ENCODE measurements around the gene TTC19.

The TTC19 gene

DNA sequence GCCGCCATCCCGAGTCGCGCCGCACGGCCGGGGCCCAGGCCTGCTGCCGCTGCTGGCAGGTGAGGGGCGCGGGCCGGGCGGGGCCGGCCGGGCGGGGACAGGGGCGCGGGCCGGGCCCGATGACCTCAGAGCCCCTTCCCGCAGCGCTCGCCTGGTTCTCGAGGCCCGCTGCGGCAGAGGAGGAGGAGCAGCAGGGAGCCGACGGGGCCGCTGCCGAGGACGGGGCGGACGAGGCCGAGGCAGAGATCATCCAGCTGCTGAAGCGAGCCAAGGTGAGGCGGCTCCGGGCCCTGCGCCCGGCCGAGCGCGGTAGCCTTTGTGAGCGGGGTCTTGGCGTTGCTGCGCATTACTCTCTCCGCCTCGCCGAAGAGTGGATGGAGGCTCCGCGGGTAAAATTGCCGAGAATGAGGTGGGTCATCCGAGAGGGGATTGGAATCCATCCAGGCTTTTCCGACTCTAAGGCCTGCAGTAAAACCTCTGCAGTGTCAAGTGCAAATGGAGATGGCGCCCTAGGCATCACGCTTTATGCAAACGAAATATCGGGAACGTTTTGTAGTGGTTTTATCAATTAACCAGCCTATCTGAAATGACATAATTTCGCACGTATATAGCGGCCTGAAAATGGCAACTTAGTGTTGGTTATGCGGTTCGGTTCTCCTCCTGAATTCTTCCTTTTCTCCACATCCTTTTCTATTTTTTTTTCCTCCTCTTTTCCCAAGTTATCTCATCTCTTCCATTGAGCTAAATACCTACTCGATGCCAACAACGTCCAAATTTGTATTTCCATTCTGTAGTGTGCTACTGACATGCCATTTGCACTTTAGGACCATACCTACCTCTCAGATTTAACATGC is 577 bp downstream of the TTC19 start:
- peaks cover 10 to 17% of the 10 kb centered on the region in 2 donors for H3K4me1 ChIP-seq (ENCODE audit: control insufficient read depth in 1 of 2, insufficient read depth in 2 of 2, low read length in 2 of 2)
- H3K36me3 ChIP-seq (ENCODE audit: control insufficient read depth in 1 of 2, insufficient read depth in 2 of 2, low read length in 2 of 2), result peaks cover 30 to 38% of the 10 kb centered on the region in 2 donors
- H3K27me3 ChIP-seq (ENCODE audit: control insufficient read depth in 1 of 2, insufficient read depth in 2 of 2, low read length in 2 of 2), result no peaks in the 10 kb centered on the region
- H3K27ac ChIP-seq (ENCODE audit: low read depth, low read length), result peak overlapping the region; percentile 98
- peaks cover 0 to 14% of the 10 kb centered on the region in 2 donors for H3K9me3 ChIP-seq (ENCODE audit: control insufficient read depth in 1 of 2, low read length in 2 of 2)
- H3K9ac ChIP-seq (ENCODE audit: low read depth in 1 of 2, low read length in 2 of 2), result peak overlapping the region; percentile 87 to 88
- peak overlapping the region; percentile 86 to 91 for H3K4me3 ChIP-seq (ENCODE audit: low read depth in 1 of 2, low read length in 2 of 2)

DNA sequence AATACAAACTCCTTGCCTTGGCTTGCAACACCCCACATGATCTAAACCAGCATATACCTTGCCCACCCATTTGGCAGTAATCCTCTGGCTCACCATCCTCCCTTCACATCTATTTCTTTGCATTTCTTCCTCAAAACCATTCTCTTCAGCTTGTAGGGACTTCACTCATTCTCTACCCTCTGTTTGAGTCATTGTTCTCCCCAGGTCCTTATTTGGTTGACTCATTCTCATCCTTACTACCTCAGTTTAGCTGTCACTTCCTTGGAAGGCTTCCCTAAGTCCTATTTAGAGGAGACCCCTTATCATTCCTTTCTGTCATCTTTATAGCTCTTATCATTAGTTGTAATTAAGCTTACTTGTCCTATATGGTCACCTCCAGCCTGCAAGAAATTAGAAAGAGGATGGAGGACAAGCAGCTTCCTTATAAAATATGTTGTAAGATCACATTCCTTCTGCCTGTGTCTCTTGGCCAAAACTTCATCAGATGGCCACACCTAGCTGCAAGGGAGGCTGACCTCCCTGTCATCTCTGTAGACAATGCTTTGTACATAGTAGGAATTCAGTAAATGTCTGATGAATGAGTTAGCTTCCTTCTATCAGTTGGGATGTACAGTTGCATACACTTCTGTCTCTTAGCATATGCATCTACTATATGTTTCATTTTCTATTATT is 1.7 kb downstream of the TTC19 start:
- H3K4me3 ChIP-seq (ENCODE audit: low read depth in 1 of 2, low read length in 2 of 2), result peak overlapping the region; percentile 86 to 91
- peaks cover 0 to 14% of the 10 kb centered on the region in 2 donors for H3K9me3 ChIP-seq (ENCODE audit: control insufficient read depth in 1 of 2, low read length in 2 of 2)
- H3K9ac ChIP-seq (ENCODE audit: low read depth in 1 of 2, low read length in 2 of 2), result peak overlapping the region in 1 of 2 donors; percentile 88
- H3K27me3 ChIP-seq (ENCODE audit: control insufficient read depth in 1 of 2, insufficient read depth in 2 of 2, low read length in 2 of 2), result no peaks in the 10 kb centered on the region
- H3K36me3 ChIP-seq (ENCODE audit: control insufficient read depth in 1 of 2, insufficient read depth in 2 of 2, low read length in 2 of 2), result peaks cover 33 to 50% of the 10 kb centered on the region in 2 donors
- peaks cover 10 to 17% of the 10 kb centered on the region in 2 donors for H3K4me1 ChIP-seq (ENCODE audit: control insufficient read depth in 1 of 2, insufficient read depth in 2 of 2, low read length in 2 of 2)
- no peak overlapping the region for H3K27ac ChIP-seq (ENCODE audit: low read depth, low read length)

DNA sequence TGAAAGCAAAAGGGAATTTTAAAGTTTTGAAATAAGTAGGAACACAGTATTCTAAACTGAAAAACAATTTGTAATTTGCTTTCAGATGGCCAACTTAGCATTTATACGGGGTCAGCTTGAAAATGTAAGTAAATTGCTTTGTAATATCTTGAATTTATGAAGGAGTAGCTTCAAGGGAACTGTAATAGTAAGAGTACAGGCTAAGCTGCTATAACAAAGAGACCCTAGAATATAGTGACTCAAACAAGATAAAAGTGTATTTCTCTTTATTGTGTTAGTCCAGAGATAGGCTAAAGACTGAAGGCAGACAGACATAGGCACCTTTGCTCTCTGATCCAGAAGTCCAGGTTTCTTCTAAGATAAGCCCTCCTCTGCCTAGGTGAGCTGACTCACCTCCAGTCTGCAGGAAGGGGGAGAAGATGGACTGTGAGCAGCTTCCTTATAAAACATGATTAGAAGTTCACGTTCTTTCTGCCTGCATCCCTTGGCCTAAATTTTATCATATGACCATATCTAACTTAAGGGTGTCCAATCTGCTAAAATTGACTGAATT is 3.2 kb downstream of the TTC19 start:
- H3K9ac ChIP-seq (ENCODE audit: low read depth in 1 of 2, low read length in 2 of 2), result no peak overlapping the region
- peaks cover 10 to 17% of the 10 kb centered on the region in 2 donors for H3K4me1 ChIP-seq (ENCODE audit: control insufficient read depth in 1 of 2, insufficient read depth in 2 of 2, low read length in 2 of 2)
- no peak overlapping the region for H3K27ac ChIP-seq (ENCODE audit: low read depth, low read length)
- no peaks in the 10 kb centered on the region for H3K27me3 ChIP-seq (ENCODE audit: control insufficient read depth in 1 of 2, insufficient read depth in 2 of 2, low read length in 2 of 2)
- no peak overlapping the region for H3K4me3 ChIP-seq (ENCODE audit: low read depth in 1 of 2, low read length in 2 of 2)
- peaks cover 0 to 14% of the 10 kb centered on the region in 2 donors for H3K9me3 ChIP-seq (ENCODE audit: control insufficient read depth in 1 of 2, low read length in 2 of 2)
- H3K36me3 ChIP-seq (ENCODE audit: control insufficient read depth in 1 of 2, insufficient read depth in 2 of 2, low read length in 2 of 2), result peaks cover 38 to 64% of the 10 kb centered on the region in 2 donors

DNA sequence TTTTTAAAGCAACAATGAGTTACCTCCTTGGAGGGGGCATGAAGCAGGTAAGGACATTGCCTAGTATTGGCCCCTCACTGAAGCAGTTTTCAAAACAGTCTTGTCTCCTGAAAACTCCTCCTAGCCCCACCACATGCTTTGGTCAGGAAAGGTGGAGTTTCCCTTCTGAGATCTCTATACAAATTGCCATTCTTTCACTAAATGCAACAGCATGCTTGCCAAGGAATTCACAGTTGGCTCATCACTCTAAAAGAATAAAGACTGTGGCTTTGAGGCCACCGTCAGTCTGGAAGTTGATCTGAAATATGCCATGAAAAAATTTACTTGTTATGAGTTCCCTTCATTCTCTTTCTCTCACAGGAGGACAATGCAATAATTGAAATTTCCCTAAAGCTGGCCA is 4.2 kb downstream of the TTC19 start:
- Histone ChIP-seq H3K27ac (ENCODE audit: low read depth, low read length) (no peak overlapping the region), H3K4me3 (ENCODE audit: low read depth in 1 of 2, low read length in 2 of 2) (no peak overlapping the region), H3K27me3 (ENCODE audit: control insufficient read depth in 1 of 2, insufficient read depth in 2 of 2, low read length in 2 of 2) (no peaks in the 10 kb centered on the region), H3K4me1 (ENCODE audit: control insufficient read depth in 1 of 2, insufficient read depth in 2 of 2, low read length in 2 of 2) (peaks cover 10 to 13% of the 10 kb centered on the region in 2 donors), H3K9ac (ENCODE audit: low read depth in 1 of 2, low read length in 2 of 2) (no peak overlapping the region), H3K9me3 (ENCODE audit: control insufficient read depth in 1 of 2, low read length in 2 of 2) (peaks cover 0 to 14% of the 10 kb centered on the region in 2 donors), H3K36me3 (ENCODE audit: control insufficient read depth in 1 of 2, insufficient read depth in 2 of 2, low read length in 2 of 2) (peaks cover 47 to 75% of the 10 kb centered on the region in 2 donors)

DNA sequence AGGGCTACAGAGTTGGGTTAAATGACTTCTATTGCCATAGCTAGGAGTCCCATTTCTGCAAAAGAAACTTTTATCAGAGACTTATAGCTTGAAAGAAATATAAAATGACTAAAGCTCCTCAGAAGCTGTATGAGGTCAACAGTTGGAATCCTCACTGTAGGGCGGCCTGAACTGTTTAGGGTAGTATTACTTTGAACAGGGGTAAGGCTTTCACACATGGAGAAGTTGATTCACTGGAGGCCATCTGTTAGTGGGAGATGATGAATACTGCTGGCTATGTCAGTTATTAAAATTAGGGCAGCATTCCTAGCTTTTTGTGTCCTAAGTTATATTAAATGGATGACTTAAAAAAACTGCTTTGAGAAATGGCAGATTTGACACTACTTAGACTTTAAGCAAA is 6.0 kb downstream of the TTC19 start:
- Histone ChIP-seq H3K4me1 (ENCODE audit: control insufficient read depth in 1 of 2, insufficient read depth in 2 of 2, low read length in 2 of 2) (peaks cover 7 to 10% of the 10 kb centered on the region in 2 donors), H3K27ac (ENCODE audit: low read depth, low read length) (no peak overlapping the region), H3K36me3 (ENCODE audit: control insufficient read depth in 1 of 2, insufficient read depth in 2 of 2, low read length in 2 of 2) (peaks cover 47 to 75% of the 10 kb centered on the region in 2 donors), H3K9ac (ENCODE audit: low read depth in 1 of 2, low read length in 2 of 2) (no peak overlapping the region), H3K27me3 (ENCODE audit: control insufficient read depth in 1 of 2, insufficient read depth in 2 of 2, low read length in 2 of 2) (no peaks in the 10 kb centered on the region), H3K4me3 (ENCODE audit: low read depth in 1 of 2, low read length in 2 of 2) (no peak overlapping the region), H3K9me3 (ENCODE audit: control insufficient read depth in 1 of 2, low read length in 2 of 2) (peaks cover 0 to 14% of the 10 kb centered on the region in 2 donors)

DNA sequence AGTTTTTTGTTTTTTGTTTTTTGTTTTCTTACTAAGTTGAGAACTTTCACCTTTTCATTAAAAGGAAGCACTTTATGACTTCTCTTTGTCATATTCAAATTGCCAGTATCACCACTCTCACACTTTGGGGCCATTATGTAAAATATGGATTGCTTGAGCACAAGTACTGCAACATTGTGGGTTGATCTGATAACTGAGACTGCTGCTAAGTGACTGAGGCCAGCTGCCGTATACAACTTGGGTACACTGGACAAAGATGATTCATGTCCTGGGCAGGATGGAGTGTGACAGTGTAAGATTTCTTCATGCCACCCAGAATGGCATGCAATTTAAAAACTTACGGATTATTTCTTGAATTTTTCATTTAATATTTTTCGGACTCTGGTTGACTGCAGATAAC is 7.8 kb downstream of the TTC19 start:
- Histone ChIP-seq H3K27ac (ENCODE audit: low read depth, low read length) (no peak overlapping the region), H3K36me3 (ENCODE audit: control insufficient read depth in 1 of 2, insufficient read depth in 2 of 2, low read length in 2 of 2) (peaks cover 40 to 66% of the 10 kb centered on the region in 2 donors), H3K9me3 (ENCODE audit: control insufficient read depth in 1 of 2, low read length in 2 of 2) (peaks cover 0 to 2% of the 10 kb centered on the region in 2 donors), H3K4me1 (ENCODE audit: control insufficient read depth in 1 of 2, insufficient read depth in 2 of 2, low read length in 2 of 2) (peaks cover 4 to 6% of the 10 kb centered on the region in 2 donors), H3K27me3 (ENCODE audit: control insufficient read depth in 1 of 2, insufficient read depth in 2 of 2, low read length in 2 of 2) (no peaks in the 10 kb centered on the region), H3K4me3 (ENCODE audit: low read depth in 1 of 2, low read length in 2 of 2) (no peak overlapping the region), H3K9ac (ENCODE audit: low read depth in 1 of 2, low read length in 2 of 2) (no peak overlapping the region)

DNA sequence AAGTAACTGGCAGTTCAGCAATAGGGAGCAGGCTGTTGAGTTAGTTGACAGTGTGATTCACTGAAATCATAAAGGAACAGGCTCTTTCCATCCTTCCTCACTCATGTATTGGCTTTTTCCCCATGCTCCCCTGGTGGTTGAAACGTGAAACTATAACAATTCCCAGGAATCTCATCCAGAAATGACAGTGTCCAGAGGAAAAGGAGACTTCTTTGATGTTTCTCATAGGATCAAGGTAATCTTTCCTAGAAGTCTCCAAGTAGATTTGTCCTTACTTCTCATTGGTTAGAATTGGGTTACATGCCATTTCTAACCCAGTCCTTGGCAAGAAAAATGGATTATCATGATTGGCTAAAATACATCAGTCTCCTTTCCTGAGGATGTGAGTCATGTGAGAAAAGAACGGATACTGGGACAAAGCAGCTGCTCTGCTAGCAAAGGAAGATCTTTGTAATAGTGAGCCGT is 14.4 kb downstream of the TTC19 start:
- H3K9me3 ChIP-seq (ENCODE audit: control insufficient read depth in 1 of 2, low read length in 2 of 2), result no peaks in the 10 kb centered on the region
- H3K4me3 ChIP-seq (ENCODE audit: low read depth in 1 of 2, low read length in 2 of 2), result no peak overlapping the region
- peaks cover 4 to 19% of the 10 kb centered on the region in 2 donors for H3K36me3 ChIP-seq (ENCODE audit: control insufficient read depth in 1 of 2, insufficient read depth in 2 of 2, low read length in 2 of 2)
- H3K27me3 ChIP-seq (ENCODE audit: control insufficient read depth in 1 of 2, insufficient read depth in 2 of 2, low read length in 2 of 2), result no peaks in the 10 kb centered on the region
- H3K27ac ChIP-seq (ENCODE audit: low read depth, low read length), result no peak overlapping the region
- peaks cover 4 to 6% of the 10 kb centered on the region in 2 donors for H3K4me1 ChIP-seq (ENCODE audit: control insufficient read depth in 1 of 2, insufficient read depth in 2 of 2, low read length in 2 of 2)
- H3K9ac ChIP-seq (ENCODE audit: low read depth in 1 of 2, low read length in 2 of 2), result no peak overlapping the region

DNA sequence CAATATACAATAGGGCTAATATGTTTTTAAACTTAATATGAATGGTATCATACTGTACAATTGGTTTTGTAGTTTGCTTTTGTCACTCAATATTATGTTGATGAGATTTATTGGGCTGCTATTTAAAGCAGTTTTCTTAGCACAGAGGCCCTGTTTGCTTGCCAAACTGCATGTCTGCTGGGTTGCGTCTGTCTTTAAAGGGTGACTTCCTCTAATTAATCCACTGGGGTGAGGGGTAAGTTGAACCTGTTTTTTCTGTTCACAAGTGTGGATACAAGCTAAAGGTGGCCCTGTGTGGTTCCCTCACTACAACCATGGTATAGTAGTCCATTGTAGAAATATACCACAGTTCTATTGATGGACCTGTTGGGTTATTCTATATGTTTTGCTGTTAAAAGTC is 19.7 kb downstream of the TTC19 start:
- Histone ChIP-seq H3K9me3 (ENCODE audit: control insufficient read depth in 1 of 2, low read length in 2 of 2) (no peaks in the 10 kb centered on the region), H3K9ac (ENCODE audit: low read depth in 1 of 2, low read length in 2 of 2) (no peak overlapping the region), H3K4me1 (ENCODE audit: control insufficient read depth in 1 of 2, insufficient read depth in 2 of 2, low read length in 2 of 2) (no peaks in the 10 kb centered on the region), H3K27ac (ENCODE audit: low read depth, low read length) (no peak overlapping the region), H3K27me3 (ENCODE audit: control insufficient read depth in 1 of 2, insufficient read depth in 2 of 2, low read length in 2 of 2) (no peaks in the 10 kb centered on the region), H3K36me3 (ENCODE audit: control insufficient read depth in 1 of 2, insufficient read depth in 2 of 2, low read length in 2 of 2) (peaks cover 12 to 43% of the 10 kb centered on the region in 2 donors), H3K4me3 (ENCODE audit: low read depth in 1 of 2, low read length in 2 of 2) (no peak overlapping the region)

DNA sequence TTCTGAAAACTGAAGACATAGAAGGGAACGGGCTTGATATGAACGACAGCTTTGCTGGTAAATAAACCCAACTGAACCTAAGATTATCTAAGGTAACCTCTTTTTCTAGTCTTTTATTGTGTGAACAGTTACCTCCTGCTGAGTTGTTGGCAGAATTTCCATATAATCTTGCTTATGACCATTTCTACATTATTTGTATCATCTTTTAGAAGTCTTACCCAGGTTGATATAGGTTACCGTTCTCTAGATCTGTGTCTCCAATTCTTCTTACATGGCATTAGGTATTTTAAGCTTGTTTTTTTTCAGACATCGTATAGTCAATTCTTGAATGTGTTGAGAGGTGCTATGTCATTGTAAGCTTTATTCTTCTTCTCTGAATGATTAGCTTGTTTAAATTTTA is 24.3 kb downstream of the TTC19 start:
- H3K27me3 ChIP-seq (ENCODE audit: control insufficient read depth in 1 of 2, insufficient read depth in 2 of 2, low read length in 2 of 2), result no peaks in the 10 kb centered on the region
- H3K27ac ChIP-seq (ENCODE audit: low read depth, low read length), result no peak overlapping the region
- no peaks in the 10 kb centered on the region for H3K4me1 ChIP-seq (ENCODE audit: control insufficient read depth in 1 of 2, insufficient read depth in 2 of 2, low read length in 2 of 2)
- no peak overlapping the region for H3K4me3 ChIP-seq (ENCODE audit: low read depth in 1 of 2, low read length in 2 of 2)
- H3K9ac ChIP-seq (ENCODE audit: low read depth in 1 of 2, low read length in 2 of 2), result no peak overlapping the region
- no peaks in the 10 kb centered on the region for H3K9me3 ChIP-seq (ENCODE audit: control insufficient read depth in 1 of 2, low read length in 2 of 2)
- H3K36me3 ChIP-seq (ENCODE audit: control insufficient read depth in 1 of 2, insufficient read depth in 2 of 2, low read length in 2 of 2), result peaks cover 45 to 78% of the 10 kb centered on the region in 2 donors

DNA sequence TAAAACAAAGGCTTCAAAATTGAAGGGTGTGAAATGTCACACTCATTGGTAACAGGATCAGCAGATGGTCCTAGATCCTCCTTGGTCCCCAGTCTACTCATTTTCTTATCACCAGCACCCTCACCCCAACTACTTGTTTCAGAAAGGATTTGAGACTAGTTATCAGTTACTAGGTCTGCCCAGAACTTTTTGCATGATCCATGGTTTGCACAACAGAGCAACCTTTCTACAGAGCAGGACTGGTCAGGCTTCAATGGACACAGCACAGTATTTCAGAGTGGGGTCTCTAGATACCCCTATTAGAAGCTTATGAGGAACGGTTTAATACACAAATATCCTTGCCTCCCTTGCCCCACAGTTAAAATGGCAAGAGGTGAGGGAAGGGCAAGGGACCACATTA is 25.6 kb downstream of the TTC19 start:
- Histone ChIP-seq H3K27ac (ENCODE audit: low read depth, low read length) (no peak overlapping the region), H3K9ac (ENCODE audit: low read depth in 1 of 2, low read length in 2 of 2) (no peak overlapping the region), H3K36me3 (ENCODE audit: control insufficient read depth in 1 of 2, insufficient read depth in 2 of 2, low read length in 2 of 2) (peaks cover 39 to 84% of the 10 kb centered on the region in 2 donors), H3K27me3 (ENCODE audit: control insufficient read depth in 1 of 2, insufficient read depth in 2 of 2, low read length in 2 of 2) (no peaks in the 10 kb centered on the region), H3K4me3 (ENCODE audit: low read depth in 1 of 2, low read length in 2 of 2) (no peak overlapping the region), H3K9me3 (ENCODE audit: control insufficient read depth in 1 of 2, low read length in 2 of 2) (no peaks in the 10 kb centered on the region), H3K4me1 (ENCODE audit: control insufficient read depth in 1 of 2, insufficient read depth in 2 of 2, low read length in 2 of 2) (no peaks in the 10 kb centered on the region)
